Measurements from ENCODE around the gene PITPNC1. TPM values are rescaled to one million over a fixed set of nuclear protein-coding genes. Genes with fewer than 3 reads are reported as not detected.
A peak's percentile ranks its signal among the peaks of the same experiment; 100 is the strongest.

The PITPNC1 gene
- total RNA-seq, 1 donor from 2014 or later, result 21.5 TPM

DNA sequence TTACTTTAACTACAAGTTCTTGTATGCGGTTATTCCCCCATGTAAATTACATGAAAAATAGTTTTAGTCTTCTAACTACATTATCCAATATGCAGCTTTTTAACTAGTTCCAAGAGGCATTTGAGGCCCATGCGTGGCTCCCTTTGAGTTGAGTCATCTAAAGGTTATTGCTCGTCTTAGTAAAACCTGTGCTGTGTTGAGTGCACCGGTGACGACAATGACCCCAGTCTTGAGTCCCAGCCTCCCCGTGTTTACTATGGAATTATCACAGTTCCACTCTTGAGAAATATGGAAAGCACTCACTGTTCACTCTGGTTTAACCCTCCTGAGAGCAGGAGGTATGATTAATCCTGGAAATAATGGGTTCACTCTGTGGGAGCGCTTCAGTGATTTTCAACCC, 119.2 kb downstream of the PITPNC1 start:
- no peak for DNase-seq (ENCODE audit: low read depth, low spot score)
- Mint-ChIP-seq H3K4me3 (no peak overlapping the region), H3K9me3 (peaks cover 3% of the 10 kb centered on the region), H3K27ac (ENCODE audit: unreplicated experiment) (no peak overlapping the region), H3K4me1 (peaks cover 11% of the 10 kb centered on the region), H3K36me3 (ENCODE audit: low read depth) (peaks cover 3% of the 10 kb centered on the region), H3K27me3 (ENCODE audit: low read depth) (no peaks in the 10 kb centered on the region)
- TF ChIP-seq, protein P1, sequence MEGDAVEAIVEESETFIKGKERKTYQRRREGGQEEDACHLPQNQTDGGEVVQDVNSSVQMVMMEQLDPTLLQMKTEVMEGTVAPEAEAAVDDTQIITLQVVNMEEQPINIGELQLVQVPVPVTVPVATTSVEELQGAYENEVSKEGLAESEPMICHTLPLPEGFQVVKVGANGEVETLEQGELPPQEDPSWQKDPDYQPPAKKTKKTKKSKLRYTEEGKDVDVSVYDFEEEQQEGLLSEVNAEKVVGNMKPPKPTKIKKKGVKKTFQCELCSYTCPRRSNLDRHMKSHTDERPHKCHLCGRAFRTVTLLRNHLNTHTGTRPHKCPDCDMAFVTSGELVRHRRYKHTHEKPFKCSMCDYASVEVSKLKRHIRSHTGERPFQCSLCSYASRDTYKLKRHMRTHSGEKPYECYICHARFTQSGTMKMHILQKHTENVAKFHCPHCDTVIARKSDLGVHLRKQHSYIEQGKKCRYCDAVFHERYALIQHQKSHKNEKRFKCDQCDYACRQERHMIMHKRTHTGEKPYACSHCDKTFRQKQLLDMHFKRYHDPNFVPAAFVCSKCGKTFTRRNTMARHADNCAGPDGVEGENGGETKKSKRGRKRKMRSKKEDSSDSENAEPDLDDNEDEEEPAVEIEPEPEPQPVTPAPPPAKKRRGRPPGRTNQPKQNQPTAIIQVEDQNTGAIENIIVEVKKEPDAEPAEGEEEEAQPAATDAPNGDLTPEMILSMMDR (conservative IDR thresholded peaks at IDR 0.05), result no peak

DNA sequence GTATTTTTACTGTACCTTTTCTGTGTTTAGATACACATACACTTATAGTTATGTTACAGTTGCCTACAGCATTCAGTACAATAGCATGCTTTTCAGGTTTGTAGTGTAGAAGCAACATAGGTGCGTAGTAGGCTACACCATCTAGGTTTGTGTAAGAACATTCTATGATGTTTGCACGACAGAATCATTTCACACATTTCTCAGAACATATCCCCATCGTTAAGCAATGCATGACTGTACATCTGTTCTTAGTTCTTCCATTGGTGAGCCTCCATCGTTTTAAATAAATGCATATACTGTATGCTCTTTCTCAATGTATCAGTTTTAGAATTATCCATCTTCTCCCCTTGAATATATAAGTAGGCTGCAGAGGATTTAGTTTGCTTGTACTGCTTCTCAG, 122.6 kb downstream of the PITPNC1 start:
- Mint-ChIP-seq H3K27ac (ENCODE audit: unreplicated experiment) (no peak overlapping the region), H3K9me3 (peaks cover 3% of the 10 kb centered on the region), H3K4me3 (no peak overlapping the region), H3K27me3 (ENCODE audit: low read depth) (no peaks in the 10 kb centered on the region), H3K36me3 (ENCODE audit: low read depth) (peaks cover 3% of the 10 kb centered on the region), H3K4me1 (no peaks in the 10 kb centered on the region)
- DNase-seq (ENCODE audit: low read depth, low spot score), result no peak
- TF ChIP-seq, protein P1 (conservative IDR thresholded peaks at IDR 0.05), result no peak

DNA sequence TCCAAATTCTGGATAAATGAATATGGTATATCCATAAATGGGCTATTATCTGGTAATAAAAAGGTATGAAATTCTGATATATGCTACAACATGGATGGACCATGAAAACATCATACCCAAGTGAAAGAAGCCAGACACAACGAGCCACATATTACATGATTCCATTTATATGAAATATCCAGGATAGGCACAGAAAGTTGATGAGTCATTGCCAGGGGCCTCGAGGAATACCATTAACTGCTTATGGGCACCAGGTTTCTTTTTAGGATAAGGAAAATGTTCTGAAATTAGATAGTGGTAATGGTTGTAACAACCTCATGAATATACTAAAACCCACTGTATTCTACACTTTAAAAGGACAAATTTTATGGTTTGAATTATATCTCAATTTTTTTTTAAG, 123.2 kb downstream of the PITPNC1 start:
- Mint-ChIP-seq H3K4me1 (no peaks in the 10 kb centered on the region), H3K27ac (ENCODE audit: unreplicated experiment) (peak overlapping the region; percentile 66), H3K36me3 (ENCODE audit: low read depth) (peaks cover 3% of the 10 kb centered on the region), H3K27me3 (ENCODE audit: low read depth) (no peaks in the 10 kb centered on the region), H3K4me3 (no peak overlapping the region), H3K9me3 (peaks cover 3% of the 10 kb centered on the region)
- DNase-seq (ENCODE audit: low read depth, low spot score), result no peak
- TF ChIP-seq, protein P1 (conservative IDR thresholded peaks at IDR 0.05), result no peak

DNA sequence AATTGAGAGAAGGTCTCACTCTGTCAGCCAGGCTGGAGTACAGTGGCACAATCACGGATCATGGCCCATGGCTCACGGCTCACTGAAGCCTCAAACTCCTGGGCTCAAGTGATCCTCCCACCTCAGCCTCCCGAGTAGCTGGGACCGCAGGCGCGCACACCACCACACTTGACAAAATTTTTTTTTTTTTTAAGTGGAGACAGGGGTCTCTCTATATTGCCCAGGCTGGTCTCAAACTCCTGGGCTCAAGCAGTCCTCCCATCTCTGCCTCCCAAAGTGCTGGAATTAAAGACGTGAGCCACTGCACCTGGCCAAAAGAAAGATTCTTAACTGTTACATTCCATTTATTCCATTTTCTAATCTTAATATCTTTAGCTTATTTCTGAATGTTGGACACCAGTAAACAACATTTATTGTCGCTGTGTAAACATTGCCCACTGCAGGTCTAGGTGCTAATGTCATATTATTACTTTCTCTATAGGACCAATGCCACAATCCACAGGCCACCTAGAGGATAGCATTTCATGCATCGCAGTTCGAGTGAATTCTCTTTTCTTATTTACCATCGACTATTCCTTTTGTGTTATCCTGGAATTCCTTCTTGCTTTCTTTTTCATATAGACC, 123.7 kb downstream of the PITPNC1 start:
- Mint-ChIP-seq H3K9me3 (no peaks in the 10 kb centered on the region), H3K4me3 (no peak overlapping the region), H3K36me3 (ENCODE audit: low read depth) (peaks cover 3% of the 10 kb centered on the region), H3K27ac (ENCODE audit: unreplicated experiment) (no peak overlapping the region), H3K27me3 (ENCODE audit: low read depth) (no peaks in the 10 kb centered on the region), H3K4me1 (no peaks in the 10 kb centered on the region)
- TF ChIP-seq, protein P1 (conservative IDR thresholded peaks at IDR 0.05), result no peak
- DNase-seq (ENCODE audit: low read depth, low spot score), result no peak

DNA sequence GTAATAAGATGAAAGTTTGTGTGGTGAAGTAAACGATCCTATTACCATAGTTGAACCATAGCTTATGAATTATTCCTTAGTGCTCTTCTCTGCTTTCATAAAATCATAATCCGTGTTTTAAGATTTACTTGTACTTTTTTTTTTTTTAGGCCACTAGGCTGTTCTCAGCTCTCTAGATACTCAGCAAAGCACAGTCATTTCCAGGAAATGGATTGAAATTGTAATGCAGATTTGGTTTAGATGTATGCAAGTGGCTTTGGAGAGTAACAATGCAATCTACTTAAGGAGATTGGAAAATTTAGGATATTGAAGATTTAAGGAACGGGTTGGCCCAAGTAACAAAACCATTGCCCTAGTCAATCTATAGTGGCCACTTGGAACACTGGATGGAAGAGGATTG, 125.1 kb downstream of the PITPNC1 start:
- H3K27ac Mint-ChIP-seq (ENCODE audit: unreplicated experiment), result no peak overlapping the region
- H3K9me3 Mint-ChIP-seq, result peaks cover 3% of the 10 kb centered on the region
- DNase-seq (ENCODE audit: low read depth, low spot score), result no peak
- TF ChIP-seq, protein P1 (conservative IDR thresholded peaks at IDR 0.05), result no peak
- H3K27me3 Mint-ChIP-seq (ENCODE audit: low read depth), result no peaks in the 10 kb centered on the region
- no peaks in the 10 kb centered on the region for H3K4me1 Mint-ChIP-seq
- peaks cover 6% of the 10 kb centered on the region for H3K36me3 Mint-ChIP-seq (ENCODE audit: low read depth)
- no peak overlapping the region for H3K4me3 Mint-ChIP-seq

Data from neural crest cell (in vitro differentiated cells).